ENCODE measurements around the gene CKMT1B.
"Not testable (repeated sequence)": the region's sequence is repeated elsewhere in the genome, so short reads cannot be mapped to it uniquely, and the experiment has no call there.

CKMT1B gene

DNA sequence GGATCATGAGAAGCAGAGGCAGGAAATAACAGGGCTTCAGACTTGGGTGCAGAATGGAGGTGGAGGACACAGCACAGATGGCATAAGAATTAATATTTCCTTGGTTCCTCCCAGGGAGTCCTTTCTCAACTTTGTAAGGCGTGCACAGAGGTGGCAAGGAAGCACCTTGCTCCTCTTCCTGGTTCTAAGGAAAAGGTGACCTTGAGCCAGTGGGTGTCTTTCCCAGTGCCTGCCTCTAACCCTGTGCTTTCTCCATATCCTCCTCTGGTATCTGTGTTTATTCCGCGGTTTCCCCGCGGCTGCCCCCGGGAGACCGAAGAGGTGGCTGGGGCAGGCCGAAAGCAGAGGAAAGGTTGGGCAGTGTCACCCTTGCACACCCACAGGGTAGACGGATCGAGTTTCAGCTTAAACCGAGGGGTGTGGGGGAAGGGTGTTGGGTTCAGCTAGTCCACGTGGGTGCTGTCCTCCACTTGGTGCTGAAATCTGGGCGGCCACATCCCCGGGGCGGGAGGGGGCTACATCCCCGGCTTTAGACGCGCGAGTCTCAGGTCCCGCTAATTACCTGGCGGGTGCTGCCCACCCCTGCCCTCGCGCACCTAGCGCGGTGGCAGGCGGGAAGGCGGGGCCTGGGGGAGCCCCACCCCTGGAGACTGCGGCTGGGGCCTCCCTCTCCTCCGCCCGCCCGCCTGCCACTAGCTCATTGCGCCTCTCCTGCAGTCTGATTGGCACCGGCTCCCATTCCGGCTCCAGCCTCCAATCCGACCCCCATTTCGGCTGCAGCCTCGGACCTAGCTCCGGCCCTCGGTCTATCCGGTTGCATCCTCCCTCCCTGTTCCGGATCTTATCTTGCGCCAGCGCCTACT is at the start of gene CKMT1B:
Gene CKMT1B, plus strand, starts transcription at position 700 of the 863 bp plus-strand sequence. CDS start 192 bp downstream, outside the sequence.
- not testable (repeated sequence) for DNase-seq (ENCODE audit: low spot score)

DNA sequence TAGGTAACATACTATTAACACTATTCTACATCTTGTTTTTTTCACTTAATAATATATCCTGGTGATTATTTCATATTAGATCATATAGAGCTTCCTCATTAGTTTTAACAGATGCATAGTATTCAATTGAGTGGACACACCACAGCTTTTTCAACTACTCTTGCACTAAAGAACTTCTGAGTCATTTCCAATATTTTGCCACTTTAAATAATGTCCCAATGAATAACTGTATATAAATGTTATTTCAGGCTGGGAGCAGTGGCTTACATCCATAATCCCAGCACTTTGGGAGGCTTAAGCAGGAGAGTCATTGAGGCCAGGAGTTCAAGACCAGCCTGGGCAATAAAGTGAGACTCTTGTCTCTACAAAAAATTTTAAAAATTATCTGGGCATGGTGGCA is 49.6 kb upstream of the CKMT1B start:
- DNase-seq (ENCODE audit: low spot score), result no peak

DNA sequence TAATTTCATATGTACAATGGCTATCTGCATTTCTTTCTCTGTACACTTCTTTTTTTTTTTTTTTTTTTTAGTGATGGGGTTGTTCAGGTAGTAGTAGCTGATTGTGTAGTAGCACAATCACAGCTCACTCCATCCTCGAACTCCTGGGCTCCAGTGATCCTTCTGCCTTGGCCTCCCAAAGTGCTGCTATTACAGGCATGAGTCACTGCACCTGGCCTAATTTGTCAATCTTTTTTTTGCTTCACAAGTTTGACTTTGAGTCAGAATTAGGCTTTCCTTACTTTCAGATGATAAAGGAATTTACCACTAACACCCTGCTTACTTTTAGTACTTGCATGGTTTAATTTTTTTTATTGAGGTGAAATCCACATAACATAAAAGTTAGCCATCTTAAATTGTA is 48.4 kb upstream of the CKMT1B start:
- no peak for DNase-seq (ENCODE audit: low spot score)

DNA sequence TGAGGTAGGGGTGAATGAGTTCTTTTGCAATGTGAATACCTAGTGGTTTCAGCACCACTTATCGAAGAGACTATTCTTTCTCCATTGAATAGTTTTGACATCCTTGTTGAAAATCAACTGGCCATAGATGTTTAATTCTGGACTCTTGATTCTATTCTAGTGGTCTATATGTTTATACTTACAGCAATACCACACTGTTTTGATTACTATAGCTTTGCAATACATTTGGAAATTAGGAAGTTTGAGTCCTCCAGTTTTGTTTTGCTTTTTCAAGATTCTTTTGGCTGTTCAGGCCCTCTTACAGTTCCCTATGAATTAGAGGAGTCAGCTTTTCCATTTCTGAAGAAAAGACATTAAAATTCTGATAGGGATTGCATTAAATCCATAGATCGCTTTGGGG is 46.3 kb upstream of the CKMT1B start:
- no peak for DNase-seq (ENCODE audit: low spot score)

DNA sequence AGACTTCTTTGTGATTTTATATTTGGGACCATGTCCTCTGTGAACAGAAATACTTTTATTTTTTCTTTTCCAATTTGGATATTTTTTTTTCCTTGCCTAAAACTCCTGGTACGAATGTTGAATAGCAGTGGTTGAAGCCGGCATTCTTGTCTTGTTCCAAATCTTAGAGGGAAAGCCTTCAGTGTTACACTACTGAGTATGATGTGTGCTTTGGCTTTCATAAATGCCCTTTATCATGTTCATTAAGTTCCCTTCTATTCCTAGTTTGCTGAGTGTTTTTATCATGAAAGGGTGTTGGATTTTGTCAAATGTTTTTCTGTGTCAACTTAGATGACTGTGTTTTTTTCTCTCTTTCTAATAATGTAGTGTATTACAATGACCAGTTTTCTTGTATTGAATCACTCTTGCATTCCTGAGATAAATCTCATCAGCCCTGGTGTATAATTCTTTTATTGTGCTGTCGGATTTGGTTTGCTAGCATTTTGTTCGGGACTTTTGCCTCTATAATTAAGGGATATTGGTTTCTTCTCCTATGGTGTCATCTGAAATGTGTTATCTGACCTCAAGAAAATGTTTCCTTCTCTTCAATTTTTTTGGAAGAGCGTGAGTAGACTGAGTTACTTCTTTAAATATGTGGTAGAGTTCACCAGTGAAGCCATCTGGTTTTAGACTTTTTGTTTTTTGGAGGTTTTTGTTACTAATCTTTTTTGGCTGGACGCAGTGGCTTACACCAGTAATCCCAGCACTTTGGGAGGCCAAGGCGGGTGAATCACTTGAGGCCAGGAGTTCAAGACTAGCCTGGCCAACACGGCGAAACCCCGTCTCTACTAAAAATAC is 43.1 kb upstream of the CKMT1B start:
- no peak for DNase-seq (ENCODE audit: low spot score)

DNA sequence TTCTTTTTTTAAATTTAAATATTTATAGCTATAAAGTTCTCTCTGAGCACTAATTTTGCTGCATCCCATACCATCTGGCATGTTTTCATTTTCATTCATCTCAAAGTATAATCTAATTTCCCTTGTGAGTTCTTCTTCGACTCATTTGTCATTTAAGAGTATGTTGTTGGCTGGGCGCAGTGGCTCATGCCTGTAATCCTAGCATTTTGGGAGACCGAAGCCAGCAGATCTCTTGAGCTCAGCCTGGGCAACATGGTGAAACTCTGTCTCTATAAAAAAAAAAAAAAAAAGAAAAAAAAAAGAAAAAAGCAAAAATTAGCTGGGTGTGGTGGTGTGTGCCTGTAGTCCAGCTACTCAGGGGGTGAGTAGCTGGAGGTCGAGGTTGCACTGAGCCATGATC is 41.6 kb upstream of the CKMT1B start:
- no peak for DNase-seq (ENCODE audit: low spot score)

DNA sequence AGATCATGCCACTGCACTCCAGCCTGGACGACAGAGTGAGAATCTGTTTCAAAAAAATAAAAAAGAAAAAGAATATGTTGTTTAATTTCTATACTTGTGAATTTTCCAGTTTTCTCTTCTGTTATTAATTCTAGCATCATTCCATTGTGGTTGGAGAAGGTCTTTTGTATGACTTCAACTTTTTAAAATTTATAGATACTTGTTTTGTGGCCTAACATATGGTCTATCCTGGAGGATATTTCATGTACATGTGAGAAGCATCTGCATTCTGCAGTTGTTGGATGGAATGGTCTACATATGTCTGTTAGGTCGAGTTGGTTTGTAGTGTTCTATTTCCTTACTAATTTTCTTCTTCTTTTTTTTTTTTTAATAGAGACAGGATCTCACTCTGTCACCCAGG is 40.8 kb upstream of the CKMT1B start:
- DNase-seq (ENCODE audit: low spot score), result no peak

DNA sequence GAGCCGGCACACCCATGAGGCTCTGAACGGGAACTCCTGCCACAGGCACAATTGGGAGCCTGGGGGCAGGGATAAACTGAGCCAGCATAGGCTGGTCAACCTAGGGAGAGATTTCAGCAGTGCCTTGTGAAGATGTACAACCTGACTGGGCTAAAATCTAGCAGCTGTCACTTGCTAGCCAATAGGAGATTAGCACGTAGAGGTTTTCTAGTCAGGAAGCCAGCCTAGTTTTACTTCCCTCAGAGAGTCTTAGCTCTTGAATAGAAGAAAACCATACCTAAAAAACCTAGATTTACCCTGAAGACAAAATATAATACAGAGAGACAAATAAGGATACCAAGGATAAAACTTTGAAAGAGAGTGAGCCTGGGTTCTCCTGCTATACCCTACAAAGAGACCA is 31.1 kb upstream of the CKMT1B start:
- not testable (repeated sequence) for DNase-seq (ENCODE audit: low spot score)

DNA sequence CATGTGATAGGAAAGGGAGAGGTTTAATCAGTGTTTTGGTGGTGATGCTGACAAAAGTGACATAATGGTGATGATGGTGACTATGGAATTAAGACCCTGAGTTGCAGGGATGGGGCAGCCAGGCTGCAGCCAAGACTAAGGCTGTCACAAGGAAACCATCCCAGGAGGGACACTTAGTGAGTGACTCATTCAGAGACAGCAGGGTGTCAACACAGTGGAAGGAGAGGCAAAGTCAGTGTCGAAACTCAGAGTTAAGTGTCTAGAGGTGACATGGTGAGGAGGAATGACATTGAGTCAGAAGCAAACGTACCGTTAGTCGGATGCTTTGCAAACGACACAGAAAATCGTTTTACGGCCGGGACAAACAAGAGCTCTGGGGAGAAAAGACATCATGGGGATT is 30.0 kb upstream of the CKMT1B start:
- not testable (repeated sequence) for DNase-seq (ENCODE audit: low spot score)

DNA sequence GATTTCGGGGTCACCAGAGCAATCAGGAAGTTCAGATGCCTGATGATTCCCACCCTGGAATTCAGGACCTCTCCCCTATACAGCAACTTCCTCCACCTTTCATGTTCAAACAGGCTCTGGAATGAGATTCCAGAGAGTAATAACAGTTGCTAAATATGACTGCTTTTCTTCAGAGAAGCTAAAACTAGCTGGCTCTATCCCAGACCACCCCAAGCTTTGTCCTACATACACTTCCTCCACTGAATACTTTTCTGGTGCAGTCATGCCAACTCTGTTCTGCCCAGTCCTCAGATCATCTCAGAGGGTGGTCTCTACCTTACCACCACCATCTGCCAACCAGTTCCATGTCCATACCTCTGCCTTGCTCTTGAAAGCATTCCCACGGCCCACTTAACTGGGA is 27.2 kb upstream of the CKMT1B start:
- DNase-seq (ENCODE audit: low spot score), result not testable (repeated sequence)

DNA sequence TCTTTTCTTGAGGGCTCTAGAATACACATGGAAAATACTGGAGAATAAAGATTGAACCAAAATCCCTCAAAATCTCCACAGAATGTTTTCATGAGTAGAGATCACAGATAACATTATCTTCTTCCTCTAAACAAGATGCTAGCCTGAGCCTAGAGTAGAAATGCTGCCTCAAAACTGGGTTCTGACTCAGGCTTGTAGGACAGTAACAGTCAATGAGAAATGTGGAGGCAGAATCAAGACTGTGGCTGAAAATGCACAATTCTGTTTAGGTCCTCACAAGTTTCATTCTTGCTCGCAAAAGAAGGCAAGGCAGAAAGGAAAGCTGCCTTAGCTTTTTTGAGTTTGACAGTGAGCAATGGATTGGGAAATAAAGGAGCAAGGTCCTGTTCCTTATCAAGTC is 19.2 kb upstream of the CKMT1B start:
- not testable (repeated sequence) for DNase-seq (ENCODE audit: low spot score)

DNA sequence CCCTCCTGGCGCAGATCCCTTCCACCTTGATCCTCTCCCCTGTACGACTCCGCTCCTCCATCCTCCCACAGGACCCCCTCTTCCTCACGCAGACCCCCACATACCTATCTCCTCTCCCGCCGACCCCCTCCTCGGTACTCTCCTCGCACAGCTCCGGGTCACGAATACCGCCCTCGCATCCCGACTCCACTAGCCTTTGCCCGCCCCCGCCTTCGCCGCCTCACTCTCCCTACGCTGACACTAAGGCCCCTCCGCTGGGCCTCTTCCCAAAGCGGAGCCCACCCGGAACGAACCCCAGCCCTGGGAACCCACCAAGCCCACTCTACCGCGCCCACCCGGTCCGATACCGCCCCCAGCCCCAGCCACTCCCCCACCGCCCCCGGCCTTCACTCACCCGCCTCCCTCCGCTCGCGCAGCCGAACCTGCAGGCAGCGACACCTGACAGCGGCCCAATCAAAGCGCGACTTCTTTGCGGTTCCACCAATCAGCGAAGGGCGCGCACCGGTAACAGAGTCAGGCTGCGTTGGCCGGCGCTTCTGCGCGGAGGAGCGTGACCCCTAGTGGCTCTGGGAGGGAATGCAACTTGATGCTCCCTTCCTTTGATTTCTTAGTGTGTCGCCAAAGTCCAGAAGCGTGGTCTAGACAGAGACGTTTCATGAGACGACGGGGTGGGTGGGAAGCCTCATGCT is 3.9 kb upstream of the CKMT1B start, which contains the start of gene PPIP5K1:
Gene PPIP5K1, minus strand, starts transcription at position 431 of the 689 bp plus-strand sequence. CDS start 5,704 bp downstream, outside the sequence.
- not testable (repeated sequence) for DNase-seq (ENCODE audit: low spot score)

DNA sequence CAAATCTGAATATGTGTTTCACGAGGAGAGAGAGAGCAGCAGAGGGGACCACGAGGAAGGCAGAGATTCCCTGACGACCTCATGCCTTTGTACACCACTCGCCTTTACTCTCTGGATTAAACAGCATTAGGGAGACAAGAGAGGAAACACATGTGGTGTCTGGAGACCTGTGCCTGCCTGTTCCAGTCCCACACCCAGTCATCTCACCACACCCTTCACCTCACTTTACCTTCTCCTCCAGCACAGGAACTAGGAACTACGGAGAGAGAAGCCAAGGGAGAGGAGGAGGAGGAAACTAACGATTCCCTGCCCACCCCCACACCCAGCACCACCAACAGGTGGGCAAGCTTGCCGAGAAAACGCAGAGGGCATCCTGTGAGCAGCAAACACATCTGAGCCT is 986 bp upstream of the CKMT1B start:
- not testable (repeated sequence) for DNase-seq (ENCODE audit: low spot score)

DNA sequence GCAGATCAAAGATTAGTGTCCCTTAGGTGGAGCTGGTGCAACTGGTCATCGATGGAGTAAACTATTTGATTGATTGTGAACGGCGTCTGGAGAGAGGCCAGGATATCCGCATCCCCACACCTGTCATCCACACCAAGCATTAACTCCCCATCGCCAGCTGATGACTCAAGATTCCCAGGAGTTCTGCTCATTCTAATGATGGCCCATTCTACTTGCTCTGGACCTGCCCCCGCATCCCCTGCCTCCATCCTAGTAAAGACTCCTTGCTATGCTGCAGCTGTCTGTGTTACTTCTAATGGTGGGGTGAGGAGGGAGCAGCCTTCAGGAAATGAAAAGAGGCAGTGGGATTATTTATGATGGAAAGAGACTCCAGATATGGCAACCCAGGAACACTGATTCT is 5.3 kb downstream of the CKMT1B start:
- not testable (repeated sequence) for DNase-seq (ENCODE audit: low spot score)

DNA sequence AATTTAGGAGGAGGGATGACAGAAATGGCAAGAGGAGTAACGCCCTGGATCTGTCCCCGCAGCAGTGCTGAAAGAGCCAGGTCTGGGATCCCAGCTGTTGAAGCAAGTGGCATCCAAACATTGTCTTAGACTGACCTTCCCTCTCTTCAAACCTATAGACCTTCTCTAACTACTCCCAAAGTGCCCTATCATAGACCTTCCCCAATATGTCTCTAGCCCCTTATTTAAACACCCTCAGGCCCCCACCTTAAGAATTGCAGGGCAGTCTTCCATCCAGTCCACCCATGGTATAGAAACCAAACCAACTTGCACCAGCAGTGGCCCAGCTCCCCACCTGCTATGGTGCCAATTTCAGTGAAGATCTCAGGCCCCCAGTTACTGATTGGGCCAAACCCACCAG is 6.4 kb downstream of the CKMT1B start:
- not testable (repeated sequence) for DNase-seq (ENCODE audit: low spot score)

DNA sequence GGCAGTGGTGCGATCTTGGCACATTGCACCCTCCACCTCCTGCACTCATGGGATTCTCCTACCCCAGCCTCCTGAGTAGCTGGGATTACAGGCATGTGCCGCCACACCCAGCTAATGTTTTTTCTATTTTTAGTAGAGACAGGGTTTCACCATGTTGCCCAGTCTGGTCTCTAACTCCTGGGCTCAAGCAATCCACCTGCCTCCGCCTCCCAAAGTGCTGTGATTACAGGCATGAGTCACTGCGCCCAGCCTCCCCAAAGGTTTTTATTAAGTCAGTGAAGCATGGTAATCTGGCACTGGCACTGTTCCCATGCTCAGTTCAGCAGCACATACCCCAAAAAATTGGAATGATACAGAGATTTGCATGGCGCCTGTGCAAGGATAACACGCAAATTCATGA is 8.4 kb downstream of the CKMT1B start:
- DNase-seq (ENCODE audit: low spot score), result peak; percentile 1

DNA sequence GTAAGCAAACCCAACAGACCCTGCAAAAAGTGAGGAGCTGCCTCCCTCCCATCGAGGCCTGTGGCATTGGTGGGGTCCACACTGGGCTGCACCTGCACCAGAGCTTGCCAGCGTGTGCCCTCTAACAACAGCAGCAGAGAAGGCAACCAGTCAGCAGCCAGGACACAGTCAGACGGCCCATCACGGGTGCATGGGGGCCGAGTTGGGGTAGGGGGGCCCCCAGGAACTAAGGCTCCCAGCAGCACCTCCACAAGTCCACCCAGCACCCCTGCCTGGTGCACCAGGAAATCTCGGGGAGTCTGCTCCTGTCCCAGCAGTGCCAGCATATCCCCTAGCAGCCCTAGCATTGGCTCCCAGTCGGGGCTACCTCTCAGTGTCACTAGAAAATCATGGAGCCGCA is 23.9 kb downstream of the CKMT1B start:
- DNase-seq (ENCODE audit: low spot score), result not testable (repeated sequence)

DNA sequence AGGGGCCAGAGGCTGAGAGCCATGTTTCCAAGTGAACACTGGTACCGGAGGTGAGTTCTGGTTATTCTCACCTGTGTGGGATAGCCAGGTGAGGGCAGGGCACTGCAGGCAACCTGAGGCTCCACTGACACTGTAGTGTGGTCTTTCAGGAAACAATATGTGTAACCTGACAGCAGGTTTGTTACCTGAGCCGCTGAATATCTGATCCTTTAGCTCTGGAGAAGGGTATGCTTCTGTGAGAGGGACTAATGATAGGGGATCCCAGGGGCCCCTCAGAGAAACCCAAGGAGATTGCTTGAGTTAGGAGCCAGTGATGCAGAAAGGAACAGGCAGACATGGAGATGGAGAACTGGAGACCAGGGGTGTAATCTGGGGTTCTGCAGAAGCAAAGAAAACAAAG is 24.9 kb downstream of the CKMT1B start, which contains the start of gene STRC:
Gene STRC, minus strand, starts transcription at position 101 of the 400 bp plus-strand sequence. Its CDS starts 78 bp downstream, at position 23.
- DNase-seq (ENCODE audit: low spot score), result not testable (repeated sequence)

DNA sequence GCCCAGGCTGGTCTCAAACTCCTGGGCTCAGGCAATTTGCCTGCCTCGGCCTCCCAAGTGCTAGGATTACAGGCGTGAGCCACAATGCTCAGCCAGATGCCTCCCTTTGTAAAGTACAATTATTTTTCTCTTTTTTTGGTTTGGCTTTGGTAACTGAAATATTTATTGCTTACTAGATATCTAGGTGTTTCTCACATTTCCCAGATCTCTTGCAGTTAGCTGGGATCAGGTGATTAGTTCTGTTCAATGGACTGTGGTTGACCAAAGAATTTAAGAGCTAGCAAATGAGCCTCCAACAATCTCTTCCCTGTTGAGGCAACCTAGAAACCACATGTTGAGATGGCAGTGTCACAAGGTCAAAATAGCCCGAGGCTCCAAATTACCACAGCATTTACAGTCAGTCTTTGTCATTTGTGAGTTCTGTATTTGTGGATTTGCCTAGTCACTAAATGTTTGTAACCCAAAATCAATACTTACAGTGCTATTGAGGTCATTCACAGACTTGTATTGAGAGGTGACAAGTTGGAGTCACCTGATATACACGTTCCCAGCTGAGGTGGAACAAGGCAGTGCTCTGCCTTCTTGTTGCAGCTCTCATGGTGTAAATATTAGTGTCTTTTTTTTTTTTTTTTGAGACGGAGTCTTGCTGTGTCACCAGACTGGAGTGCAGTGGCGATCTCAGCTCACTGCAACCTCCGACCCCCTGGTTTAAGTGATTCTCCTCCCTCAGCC is 28.4 kb downstream of the CKMT1B start:
- DNase-seq (ENCODE audit: low spot score), result not testable (repeated sequence)

DNA sequence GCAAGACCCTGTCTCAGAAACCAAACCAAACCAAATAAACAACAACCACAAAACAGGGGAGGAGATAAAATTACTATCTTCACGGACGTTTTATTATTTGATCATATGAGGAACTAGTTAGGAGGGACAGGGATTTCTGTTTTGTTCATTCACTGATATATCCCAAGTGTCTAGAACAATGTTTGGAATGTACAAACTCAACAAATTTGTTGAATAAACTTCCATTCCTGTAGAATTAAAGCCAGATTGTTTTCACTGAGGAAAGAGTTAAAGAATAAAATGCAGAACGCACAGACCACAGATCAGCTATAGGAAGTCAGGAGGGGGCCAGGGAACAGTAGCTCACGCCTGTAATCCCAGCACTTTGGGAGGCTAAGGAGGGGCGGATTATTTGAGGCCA is 31.3 kb downstream of the CKMT1B start:
- DNase-seq (ENCODE audit: low spot score), result no peak

DNA sequence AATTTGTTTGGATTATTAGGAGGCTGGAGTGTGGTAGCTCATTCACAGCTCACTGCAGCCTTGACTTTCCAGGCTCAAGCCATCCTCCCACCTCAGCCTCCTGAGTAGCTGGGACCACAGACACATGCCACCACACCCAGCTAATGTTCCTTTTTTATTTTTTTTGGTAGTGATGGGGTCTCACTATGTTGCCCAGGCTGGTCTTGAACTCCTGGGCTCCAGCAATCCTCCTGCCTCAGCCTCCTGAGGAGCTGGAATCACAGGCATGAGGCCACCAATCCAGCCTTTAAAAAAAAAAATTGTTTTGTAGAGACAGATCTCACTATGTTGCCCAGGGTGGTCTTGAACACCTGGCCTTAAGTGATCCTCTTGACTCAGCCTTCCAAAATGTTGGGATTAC is 33.1 kb downstream of the CKMT1B start:
- not testable (repeated sequence) for DNase-seq (ENCODE audit: low spot score)
